Stimulated activated naive CD8-positive, alpha-beta T cell treated with anti-CD3 and anti-CD28 coated beads, Interleukin-15, Interleukin-2, amounts not matched to agents 100 ng/mL and 50 ng/mL, for 24 hours (primary cell): ENCODE measurements around the gene CDIP1.
"Not testable (repeated sequence)": the region's sequence is repeated elsewhere in the genome, so short reads cannot be mapped to it uniquely, and the experiment has no call there.

Experiments
- H3K27ac Mint-ChIP-seq: one replicate; pipeline ENCODE4 v1.8.0; 2021; ENCODE audit warnings: mild to moderate bottlenecking, mixed read lengths
- H3K27me3 Mint-ChIP-seq: one replicate; pipeline ENCODE4 v1.8.0; 2021; ENCODE audit warnings: mixed read lengths
- H3K36me3 Mint-ChIP-seq: one replicate; pipeline ENCODE4 v1.8.0; 2021; ENCODE audit warnings: low read depth, mixed read lengths
- H3K4me1 Mint-ChIP-seq: one replicate; pipeline ENCODE4 v1.8.0; 2021; ENCODE audit warnings: low read depth, mixed read lengths
- H3K4me3 Mint-ChIP-seq: one replicate; pipeline ENCODE4 v1.8.0; 2021; ENCODE audit warnings: mild to moderate bottlenecking, mixed read lengths
- H3K9me3 Mint-ChIP-seq: one replicate; pipeline ENCODE4 v1.8.0; 2021; ENCODE audit warnings: mixed read lengths

CDIP1 gene

DNA sequence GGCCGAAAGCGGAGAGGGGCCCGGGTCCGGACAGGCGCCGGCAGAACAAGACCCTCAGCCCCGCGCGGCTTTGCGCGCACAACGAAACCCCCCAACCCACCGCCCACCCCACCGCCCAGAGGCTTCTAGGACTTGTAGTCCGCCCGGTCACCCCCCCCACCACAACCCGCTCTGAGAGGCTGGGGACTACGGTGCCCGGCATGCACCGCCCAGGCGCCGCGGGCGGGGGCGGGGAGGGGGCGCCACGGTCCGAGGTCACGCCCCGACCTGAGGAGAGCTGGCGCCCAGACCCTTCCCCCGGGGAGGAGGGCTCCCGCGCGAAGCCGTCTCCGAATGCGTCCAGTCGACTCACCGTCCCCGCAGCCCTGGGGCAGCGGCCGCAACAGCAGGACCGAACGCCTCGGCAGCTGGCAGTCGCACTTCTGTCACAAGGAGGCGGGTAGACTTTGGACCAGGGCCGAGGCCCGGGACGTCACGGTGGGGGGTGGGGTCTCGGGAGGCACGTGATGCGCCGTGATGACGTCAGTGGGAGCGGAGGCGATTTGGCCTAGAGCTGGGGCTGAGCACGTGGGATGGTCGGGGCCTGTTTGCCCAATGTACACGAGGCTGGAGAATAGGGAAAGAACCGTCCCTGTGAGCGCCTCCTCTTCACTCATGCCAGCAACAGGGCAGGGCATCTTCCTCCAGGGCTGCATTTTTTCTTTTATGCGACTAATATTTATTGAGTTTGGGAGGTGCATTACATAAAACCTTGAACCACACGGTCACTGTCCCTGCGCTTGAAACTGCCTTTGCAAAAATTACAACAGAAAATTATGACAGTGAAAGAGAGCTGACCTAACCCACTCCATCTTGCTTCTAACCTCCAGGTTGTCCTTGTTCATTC is at the start of gene CDIP1:
TSS of gene CDIP1 (minus strand) at position 424 of the 886 bp plus-strand sequence. CDS start 24,643 bp downstream, outside the sequence.
- no peaks in the 10 kb centered on the region for H3K27me3 Mint-ChIP-seq
- H3K4me1 Mint-ChIP-seq: peaks cover 43% of the 10 kb centered on the region
- H3K36me3 Mint-ChIP-seq: peaks cover 18% of the 10 kb centered on the region
- peak within 1 kb of the TSS; percentile 73 for H3K4me3 Mint-ChIP-seq
- H3K9me3 Mint-ChIP-seq: peaks cover 4% of the 10 kb centered on the region
- H3K27ac Mint-ChIP-seq: peak within 1 kb of the TSS; percentile 70

DNA sequence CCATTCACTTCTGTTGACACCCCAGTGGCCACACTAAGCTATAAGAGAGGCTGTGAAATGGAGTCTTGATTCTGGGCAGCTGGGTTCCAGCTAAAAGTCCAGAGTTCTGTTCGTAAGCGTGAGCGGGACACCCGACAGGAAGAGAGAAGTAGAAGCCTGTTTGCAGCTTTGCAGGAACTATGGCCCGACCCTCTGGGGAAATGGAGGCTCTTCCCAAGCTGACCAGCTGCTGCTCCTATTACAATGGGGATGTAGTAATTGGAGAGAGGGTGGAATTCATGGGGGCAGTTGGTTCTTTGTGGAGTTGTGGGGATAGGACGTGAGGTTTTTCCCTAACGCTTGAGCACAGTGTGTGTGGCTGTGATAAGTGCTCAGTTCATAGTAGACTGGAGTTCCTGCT is 47.7 kb upstream of the CDIP1 start:
- H3K27ac Mint-ChIP-seq: no peak overlapping the region
- H3K4me3 Mint-ChIP-seq: no peak overlapping the region
- H3K4me1 Mint-ChIP-seq: no peaks in the 10 kb centered on the region
- no peaks in the 10 kb centered on the region for H3K36me3 Mint-ChIP-seq
- H3K9me3 Mint-ChIP-seq: no peaks in the 10 kb centered on the region
- H3K27me3 Mint-ChIP-seq: peaks cover 5% of the 10 kb centered on the region

DNA sequence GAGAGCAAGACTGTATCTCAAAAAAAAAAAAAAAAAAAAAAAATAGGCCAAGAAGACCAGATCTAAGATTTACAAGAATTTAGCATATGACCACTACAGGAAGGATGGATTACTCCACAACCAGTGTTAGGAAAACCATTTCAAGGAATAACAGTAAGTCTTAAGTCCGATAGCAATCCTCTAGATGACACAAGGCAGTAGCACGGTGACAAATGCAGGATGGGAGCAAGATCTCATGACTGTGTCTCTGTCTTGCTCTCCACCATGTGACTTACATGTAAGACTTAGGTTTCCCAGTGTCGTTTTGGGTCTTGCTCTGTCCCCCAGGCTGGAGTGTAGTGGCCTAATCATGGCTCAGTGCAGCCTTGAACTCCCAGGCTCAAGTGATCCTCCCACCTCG is 45.3 kb upstream of the CDIP1 start:
- no peaks in the 10 kb centered on the region for H3K36me3 Mint-ChIP-seq

DNA sequence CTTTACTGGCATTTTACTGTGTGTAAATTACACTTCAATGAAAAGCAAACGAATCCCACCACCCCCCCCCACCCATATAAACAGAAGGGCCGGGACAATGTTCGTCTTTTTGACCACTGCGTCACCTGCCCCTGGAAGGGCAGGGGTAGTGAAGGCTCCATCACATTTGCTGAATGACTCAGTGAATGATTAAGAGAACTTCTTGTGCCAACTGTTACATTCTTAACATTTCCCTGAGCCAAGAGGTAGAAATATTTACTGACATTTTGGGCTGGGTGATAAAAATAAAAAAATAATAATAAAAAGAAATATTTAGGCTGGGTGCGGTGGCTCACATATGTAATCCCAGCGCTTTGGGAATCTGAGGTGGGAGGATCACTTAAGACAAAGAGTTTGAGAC is 41.7 kb upstream of the CDIP1 start:
- no peaks in the 10 kb centered on the region for H3K27me3 Mint-ChIP-seq
- no peaks in the 10 kb centered on the region for H3K4me1 Mint-ChIP-seq
- H3K4me3 Mint-ChIP-seq: no peak overlapping the region
- no peaks in the 10 kb centered on the region for H3K36me3 Mint-ChIP-seq
- H3K27ac Mint-ChIP-seq: no peak overlapping the region
- H3K9me3 Mint-ChIP-seq: no peaks in the 10 kb centered on the region

More for the DNA sequence above, 45.3 kb upstream of the CDIP1 start:
- H3K27ac Mint-ChIP-seq: no peak overlapping the region
- no peaks in the 10 kb centered on the region for H3K9me3 Mint-ChIP-seq
- no peak overlapping the region for H3K4me3 Mint-ChIP-seq
- peaks cover 5% of the 10 kb centered on the region for H3K27me3 Mint-ChIP-seq
- no peaks in the 10 kb centered on the region for H3K4me1 Mint-ChIP-seq

DNA sequence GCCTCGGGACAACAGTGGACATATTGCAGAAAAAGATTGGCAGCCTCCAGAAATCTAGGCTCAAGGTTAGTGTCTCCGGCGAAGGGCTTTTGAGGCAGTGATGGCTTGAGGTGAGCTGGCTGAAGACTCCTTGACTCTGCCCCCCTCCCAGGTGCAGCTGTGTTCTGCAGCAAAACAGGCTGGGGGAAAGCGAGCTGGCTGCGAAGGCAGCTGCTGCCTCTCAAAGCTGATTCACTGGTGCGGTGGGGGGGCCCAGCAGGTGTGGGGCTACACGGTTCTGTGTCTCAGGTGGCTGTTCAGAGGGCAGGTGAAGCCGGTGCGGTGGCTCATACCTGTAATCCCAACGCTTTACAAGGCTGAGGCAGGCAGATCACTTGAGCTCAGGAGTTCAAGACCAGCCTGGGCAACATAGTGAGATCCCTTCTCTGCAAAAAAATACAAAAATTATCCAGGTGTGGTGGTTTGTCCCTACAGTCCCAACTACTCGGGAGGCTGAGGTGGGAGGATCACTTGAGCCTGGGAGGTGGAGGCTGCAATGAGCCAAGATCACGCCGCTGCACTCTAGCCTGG is 40.5 kb upstream of the CDIP1 start:
- no peaks in the 10 kb centered on the region for H3K4me1 Mint-ChIP-seq
- no peaks in the 10 kb centered on the region for H3K9me3 Mint-ChIP-seq
- no peak overlapping the region for H3K27ac Mint-ChIP-seq
- no peaks in the 10 kb centered on the region for H3K27me3 Mint-ChIP-seq
- no peak overlapping the region for H3K4me3 Mint-ChIP-seq
- no peaks in the 10 kb centered on the region for H3K36me3 Mint-ChIP-seq

DNA sequence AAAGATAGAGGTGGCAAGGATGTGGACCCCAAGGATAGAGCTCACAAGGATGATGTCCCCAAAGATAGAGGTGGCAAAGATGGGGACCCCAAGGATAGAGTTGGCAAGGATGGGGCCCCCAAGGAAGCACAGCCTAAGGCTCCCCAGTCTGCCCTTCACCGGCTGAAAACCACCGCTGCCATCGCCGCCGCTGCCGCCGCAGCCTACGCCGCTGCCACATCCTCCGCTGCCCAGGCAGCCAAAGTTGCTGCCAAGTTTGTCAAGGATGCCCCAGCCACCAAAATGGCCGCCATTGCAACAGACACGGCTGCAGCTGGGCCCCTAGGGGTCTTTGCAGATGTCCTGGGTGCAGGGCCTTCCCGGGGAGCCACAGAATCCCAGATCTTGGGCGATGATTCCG is 37.4 kb upstream of the CDIP1 start:
- Mint-ChIP-seq H3K36me3 (no peaks in the 10 kb centered on the region), H3K27ac (no peak overlapping the region), H3K4me1 (no peaks in the 10 kb centered on the region), H3K9me3 (no peaks in the 10 kb centered on the region), H3K4me3 (no peak overlapping the region), H3K27me3 (no peaks in the 10 kb centered on the region)

DNA sequence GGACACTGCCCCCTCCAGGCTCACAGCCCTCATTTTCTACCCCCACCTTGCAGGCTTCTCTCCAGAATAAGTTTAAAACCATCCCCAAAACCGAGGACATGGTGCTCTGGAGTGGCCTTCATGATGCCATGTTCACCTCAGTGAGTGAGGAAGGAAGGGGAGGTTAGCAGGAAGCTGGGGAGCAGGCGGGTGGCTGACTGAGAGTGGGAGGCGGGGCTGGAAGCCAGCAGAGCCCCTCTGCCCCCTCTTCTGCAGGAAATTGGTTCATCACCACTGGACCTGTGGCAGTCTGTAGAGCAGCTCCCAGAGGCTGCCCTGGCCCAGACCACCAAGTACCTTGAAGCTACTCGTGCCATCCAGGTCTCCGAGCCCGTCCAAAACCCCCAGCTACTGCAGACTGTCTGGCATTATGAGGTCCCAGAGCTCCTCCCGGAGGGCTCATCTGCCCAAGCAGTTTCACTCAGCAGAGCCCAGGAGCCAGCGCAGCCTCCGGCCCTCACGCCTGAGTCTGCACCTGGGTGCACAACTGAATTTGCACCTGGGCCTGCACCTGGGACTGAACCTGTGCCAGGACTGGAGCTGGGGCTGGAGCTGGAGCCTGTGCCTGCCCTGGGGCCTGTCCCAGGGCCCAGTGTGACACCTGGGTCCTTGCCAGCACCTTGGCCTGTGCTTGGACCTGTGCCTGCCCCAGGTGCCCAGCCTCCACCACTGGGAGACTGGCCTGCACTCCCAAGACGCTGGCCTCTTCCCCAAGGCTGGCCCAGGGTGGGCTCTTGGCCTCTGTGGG is 36.5 kb upstream of the CDIP1 start:
- no peaks in the 10 kb centered on the region for H3K4me1 Mint-ChIP-seq
- H3K27me3 Mint-ChIP-seq: no peaks in the 10 kb centered on the region
- no peaks in the 10 kb centered on the region for H3K9me3 Mint-ChIP-seq
- H3K36me3 Mint-ChIP-seq: no peaks in the 10 kb centered on the region
- H3K27ac Mint-ChIP-seq: no peak overlapping the region
- H3K4me3 Mint-ChIP-seq: no peak overlapping the region

DNA sequence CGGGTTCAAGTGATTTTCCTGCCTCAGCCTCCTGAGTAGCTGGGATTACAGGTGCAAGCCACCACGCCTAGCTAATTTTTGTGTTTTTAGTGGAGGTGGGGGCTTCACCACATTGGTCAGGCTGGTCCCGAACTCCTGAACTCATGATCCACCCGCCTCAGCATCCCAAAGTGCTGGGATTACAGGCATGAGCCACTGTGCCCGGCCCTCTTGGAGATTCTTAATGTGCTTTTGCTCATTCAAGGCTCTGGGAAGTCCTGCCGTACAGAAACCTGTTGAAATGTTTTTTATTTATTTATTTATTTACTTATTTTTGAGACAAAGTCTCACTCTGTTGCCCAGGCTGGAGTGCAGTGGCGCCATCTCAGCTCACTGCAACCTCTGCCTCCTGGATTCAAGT is 35.4 kb upstream of the CDIP1 start:
- not testable (repeated sequence) for H3K4me3 Mint-ChIP-seq, H3K27me3 Mint-ChIP-seq, H3K27ac Mint-ChIP-seq, H3K4me1 Mint-ChIP-seq, H3K36me3 Mint-ChIP-seq, H3K9me3 Mint-ChIP-seq

DNA sequence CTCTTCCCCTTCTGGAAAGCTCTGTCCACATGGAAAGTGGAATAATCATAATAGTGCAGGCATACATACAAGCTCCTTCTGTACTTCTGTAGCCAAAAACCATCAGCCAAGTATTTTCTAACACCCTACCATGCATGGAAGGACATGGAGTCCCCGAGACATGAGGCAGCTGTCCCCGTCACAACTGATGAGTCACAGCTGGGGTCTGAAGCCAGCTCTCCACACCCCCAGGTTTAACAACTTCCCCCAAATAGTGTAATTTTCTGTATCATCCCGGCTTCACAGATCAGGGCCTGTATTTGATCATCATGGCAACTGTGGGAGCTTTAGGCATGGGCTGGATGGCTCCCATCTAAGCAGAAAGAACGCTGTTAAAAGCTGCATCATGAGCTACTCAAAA is 34.1 kb upstream of the CDIP1 start:
- no peak overlapping the region for H3K4me3 Mint-ChIP-seq
- H3K4me1 Mint-ChIP-seq: no peaks in the 10 kb centered on the region
- no peaks in the 10 kb centered on the region for H3K27me3 Mint-ChIP-seq
- H3K27ac Mint-ChIP-seq: no peak overlapping the region
- H3K9me3 Mint-ChIP-seq: no peaks in the 10 kb centered on the region
- no peaks in the 10 kb centered on the region for H3K36me3 Mint-ChIP-seq

DNA sequence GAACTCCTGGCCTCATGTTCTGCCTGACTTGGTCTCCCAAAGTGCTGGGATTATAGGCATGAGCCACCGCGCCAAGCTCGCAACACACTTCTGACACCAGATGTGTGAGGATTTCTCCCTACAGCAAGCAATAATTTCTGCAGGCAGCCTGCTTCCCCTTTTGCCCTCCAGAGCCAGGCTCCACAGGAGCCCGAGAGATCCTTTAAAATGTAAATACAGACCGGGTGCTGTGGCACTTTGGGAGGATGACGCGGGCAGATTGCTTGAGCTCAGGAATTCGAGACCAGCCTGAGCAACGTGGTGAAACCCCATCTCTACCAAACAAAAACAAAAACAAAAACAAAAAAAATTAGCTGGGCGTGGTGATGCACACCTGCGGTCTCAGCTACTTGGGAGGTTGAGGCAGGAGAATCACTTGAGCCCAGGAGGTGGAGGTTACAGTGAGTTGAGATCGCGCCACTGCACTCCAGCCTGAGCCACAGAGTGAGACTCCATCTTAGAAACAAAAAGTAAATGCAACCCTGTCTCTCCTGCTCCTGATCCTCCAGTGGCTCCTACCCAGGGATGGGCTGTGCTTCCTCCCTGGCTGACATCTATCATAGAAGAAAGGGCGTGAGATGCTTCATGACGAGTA is 32.2 kb upstream of the CDIP1 start:
- H3K27ac Mint-ChIP-seq: no peak overlapping the region
- H3K36me3 Mint-ChIP-seq: no peaks in the 10 kb centered on the region
- no peaks in the 10 kb centered on the region for H3K27me3 Mint-ChIP-seq
- no peaks in the 10 kb centered on the region for H3K9me3 Mint-ChIP-seq
- H3K4me1 Mint-ChIP-seq: peaks cover 3% of the 10 kb centered on the region
- no peak overlapping the region for H3K4me3 Mint-ChIP-seq

DNA sequence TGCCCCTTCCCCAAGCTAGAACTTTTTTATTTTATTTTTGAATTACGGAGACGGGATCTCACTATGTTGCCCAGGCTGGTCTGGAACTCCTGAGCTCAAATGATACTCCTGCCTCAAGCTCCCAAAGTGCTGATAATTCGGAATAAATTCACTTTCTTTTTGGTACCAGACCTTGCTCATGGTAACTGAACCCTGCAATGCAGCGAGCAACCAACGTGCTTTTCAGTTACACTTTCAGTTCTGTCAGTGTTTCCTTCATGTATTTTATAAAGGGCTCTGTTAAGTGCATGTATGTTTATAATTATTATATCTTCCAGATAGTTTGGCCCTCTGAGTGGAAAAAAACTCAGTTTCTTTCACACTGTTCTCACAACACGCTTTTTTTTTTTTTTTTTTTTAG is 31.5 kb upstream of the CDIP1 start:
- no peak overlapping the region for H3K4me3 Mint-ChIP-seq
- peaks cover 3% of the 10 kb centered on the region for H3K4me1 Mint-ChIP-seq
- no peaks in the 10 kb centered on the region for H3K9me3 Mint-ChIP-seq

DNA sequence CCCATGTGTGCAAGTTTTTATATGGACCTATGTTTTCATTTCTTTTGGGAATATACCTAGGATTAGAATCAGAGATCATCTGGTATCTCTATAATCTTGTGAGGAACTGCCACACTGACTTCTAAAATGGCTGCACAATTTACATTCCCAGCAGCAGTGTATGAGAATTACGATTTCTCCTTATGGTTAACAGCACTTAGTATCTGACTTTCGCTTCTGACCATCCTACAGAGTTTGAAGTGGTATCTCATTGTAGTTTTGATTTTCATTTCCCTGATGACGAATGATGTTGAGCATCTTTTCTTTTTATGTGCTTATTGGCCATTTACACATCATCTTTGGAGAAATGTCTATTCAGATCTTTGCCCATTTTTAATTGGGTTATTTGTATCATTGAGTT is 27.6 kb upstream of the CDIP1 start:
- no peaks in the 10 kb centered on the region for H3K27me3 Mint-ChIP-seq
- H3K27ac Mint-ChIP-seq: no peak overlapping the region
- no peaks in the 10 kb centered on the region for H3K9me3 Mint-ChIP-seq
- no peaks in the 10 kb centered on the region for H3K36me3 Mint-ChIP-seq
- no peak overlapping the region for H3K4me3 Mint-ChIP-seq
- peaks cover 3% of the 10 kb centered on the region for H3K4me1 Mint-ChIP-seq

More for the DNA sequence above, 31.5 kb upstream of the CDIP1 start:
- no peaks in the 10 kb centered on the region for H3K27me3 Mint-ChIP-seq
- H3K27ac Mint-ChIP-seq: no peak overlapping the region
- H3K36me3 Mint-ChIP-seq: no peaks in the 10 kb centered on the region

DNA sequence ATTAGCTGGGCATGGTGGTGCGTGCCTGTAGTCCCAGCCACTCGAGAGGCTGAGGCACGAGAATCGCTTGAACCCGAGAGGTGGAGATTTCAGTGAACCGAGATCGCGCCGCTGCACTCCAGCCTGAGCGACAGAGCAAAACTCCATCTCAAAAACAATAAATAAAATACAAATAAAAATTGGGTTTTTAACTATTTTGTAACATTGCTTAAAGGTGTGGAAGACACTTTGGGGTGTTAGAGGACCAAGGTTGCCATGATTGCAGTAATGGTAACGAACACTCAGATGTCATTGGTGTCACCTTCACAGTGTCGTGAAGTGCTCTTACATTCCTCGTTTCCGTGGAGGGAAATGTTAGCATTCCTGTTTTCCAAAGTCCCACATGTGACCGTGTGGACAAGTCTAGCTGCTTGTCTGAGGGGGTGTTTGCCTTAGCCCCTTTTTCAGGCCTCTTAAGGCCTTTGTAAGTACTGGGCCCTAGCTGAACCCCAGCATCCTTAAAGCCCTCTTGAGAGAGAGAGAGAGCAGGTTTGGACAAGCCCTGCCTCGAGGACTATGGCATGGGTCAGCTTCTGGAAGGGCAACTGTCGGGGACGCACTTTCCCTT is 26.2 kb upstream of the CDIP1 start:
- H3K4me1 Mint-ChIP-seq: peaks cover 3% of the 10 kb centered on the region
- H3K36me3 Mint-ChIP-seq: no peaks in the 10 kb centered on the region
- H3K27me3 Mint-ChIP-seq: no peaks in the 10 kb centered on the region
- H3K4me3 Mint-ChIP-seq: no peak overlapping the region
- H3K9me3 Mint-ChIP-seq: no peaks in the 10 kb centered on the region
- H3K27ac Mint-ChIP-seq: no peak overlapping the region

DNA sequence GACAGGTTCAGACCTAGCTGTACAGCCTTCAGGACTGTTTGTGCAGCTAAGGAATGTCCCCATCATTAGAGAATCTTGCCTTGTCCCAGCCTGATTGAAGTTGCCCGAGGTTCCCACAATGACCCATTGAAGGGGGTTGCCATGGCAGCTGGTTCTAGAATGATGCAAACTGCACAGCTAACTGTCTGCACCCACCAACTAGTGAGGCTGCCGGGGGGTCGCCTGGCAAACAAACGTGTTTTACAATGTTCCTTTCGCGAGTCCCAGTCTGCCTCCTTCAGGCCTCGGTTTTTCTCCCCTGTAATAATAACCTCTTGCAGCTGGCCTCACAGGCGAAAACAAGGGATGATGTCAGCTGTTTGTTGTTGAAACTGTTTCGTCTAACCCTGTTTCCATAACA is 23.0 kb upstream of the CDIP1 start:
- Mint-ChIP-seq H3K4me3 (no peak overlapping the region), H3K27ac (no peak overlapping the region), H3K36me3 (no peaks in the 10 kb centered on the region), H3K27me3 (no peaks in the 10 kb centered on the region), H3K4me1 (peaks cover 3% of the 10 kb centered on the region), H3K9me3 (no peaks in the 10 kb centered on the region)
